WERI-Rb-1 (cell line): ENCODE data around the gene GLRA2.
"Not testable (repeated sequence)": the region's sequence is repeated elsewhere in the genome, so short reads cannot be mapped to it uniquely, and the experiment has no call there.

ENCODE experiments used
- DNase-seq: peaks from one replicate; pipeline ENCODE4 v3.0.0-alpha.2; 2020
- H3K27ac ChIP-seq: fragments of 250-450 bp; sonication (Bioruptor Pico); 2 replicates; pipeline ENCODE4 v1.5.1; 2020; ENCODE audit warnings: mild to moderate bottlenecking, moderate library complexity
- H3K27me3 ChIP-seq: fragments of 250-450 bp; sonication (Bioruptor Pico); 2 replicates; pipeline ENCODE4 v1.5.1; 2021; ENCODE audit warnings: mild to moderate bottlenecking, low read depth, moderate library complexity; ENCODE audit not compliant: insufficient read depth, severe bottlenecking
- H3K36me3 ChIP-seq: fragments of 250-450 bp; sonication (Bioruptor Pico); 2 replicates; pipeline ENCODE4 v1.5.1; 2020; ENCODE audit warnings: mild to moderate bottlenecking, moderate library complexity
- H3K4me3 ChIP-seq: 2 replicates; pipeline ENCODE4 v1.5.1; 2011; ENCODE audit warnings: low read depth, mild to moderate bottlenecking, control low read depth, low read length
- H3K9me3 ChIP-seq: fragments of 250-450 bp; sonication (Bioruptor Pico); 2 replicates; pipeline ENCODE4 v1.5.1; 2021; ENCODE audit warnings: mild to moderate bottlenecking, moderate library complexity; ENCODE audit not compliant: severe bottlenecking
- TF ChIP-seq, protein P1 (sequence below): IDR thresholded peaks from 2 replicates; pipeline ENCODE4 v1.5.1; 2011; ENCODE audit warnings: low read depth, mild to moderate bottlenecking, control low read depth, inconsistent platforms, low read length

Gene GLRA2

DNA sequence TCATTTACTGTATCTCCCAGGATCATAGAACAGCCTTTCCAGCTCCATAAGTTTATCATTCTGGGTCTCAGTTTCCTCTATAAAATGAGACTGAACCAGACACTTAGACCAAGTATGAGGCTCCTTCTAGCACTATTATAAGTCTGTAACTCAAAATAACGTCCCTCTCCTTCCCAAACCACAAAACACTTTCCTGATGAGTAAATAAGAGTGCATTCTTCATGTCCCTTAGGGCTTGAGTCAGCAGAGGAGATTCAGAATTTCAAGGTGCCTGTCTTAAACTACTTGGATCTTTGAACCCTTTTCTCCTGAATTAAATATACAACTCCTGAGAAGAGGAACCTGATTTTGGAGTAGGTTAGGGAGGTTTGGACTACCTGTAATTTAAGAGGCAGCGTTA is 62.6 kb downstream of the GLRA2 start:
- Histone ChIP-seq H3K27me3 (peaks cover 31% of the 10 kb centered on the region), H3K9me3 (no peaks in the 10 kb centered on the region), H3K36me3 (no peaks in the 10 kb centered on the region), H3K27ac (no peak overlapping the region), H3K4me3 (no peak overlapping the region)
- TF ChIP-seq, protein P1, sequence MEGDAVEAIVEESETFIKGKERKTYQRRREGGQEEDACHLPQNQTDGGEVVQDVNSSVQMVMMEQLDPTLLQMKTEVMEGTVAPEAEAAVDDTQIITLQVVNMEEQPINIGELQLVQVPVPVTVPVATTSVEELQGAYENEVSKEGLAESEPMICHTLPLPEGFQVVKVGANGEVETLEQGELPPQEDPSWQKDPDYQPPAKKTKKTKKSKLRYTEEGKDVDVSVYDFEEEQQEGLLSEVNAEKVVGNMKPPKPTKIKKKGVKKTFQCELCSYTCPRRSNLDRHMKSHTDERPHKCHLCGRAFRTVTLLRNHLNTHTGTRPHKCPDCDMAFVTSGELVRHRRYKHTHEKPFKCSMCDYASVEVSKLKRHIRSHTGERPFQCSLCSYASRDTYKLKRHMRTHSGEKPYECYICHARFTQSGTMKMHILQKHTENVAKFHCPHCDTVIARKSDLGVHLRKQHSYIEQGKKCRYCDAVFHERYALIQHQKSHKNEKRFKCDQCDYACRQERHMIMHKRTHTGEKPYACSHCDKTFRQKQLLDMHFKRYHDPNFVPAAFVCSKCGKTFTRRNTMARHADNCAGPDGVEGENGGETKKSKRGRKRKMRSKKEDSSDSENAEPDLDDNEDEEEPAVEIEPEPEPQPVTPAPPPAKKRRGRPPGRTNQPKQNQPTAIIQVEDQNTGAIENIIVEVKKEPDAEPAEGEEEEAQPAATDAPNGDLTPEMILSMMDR = no peak
- DNase-seq = no peak

DNA sequence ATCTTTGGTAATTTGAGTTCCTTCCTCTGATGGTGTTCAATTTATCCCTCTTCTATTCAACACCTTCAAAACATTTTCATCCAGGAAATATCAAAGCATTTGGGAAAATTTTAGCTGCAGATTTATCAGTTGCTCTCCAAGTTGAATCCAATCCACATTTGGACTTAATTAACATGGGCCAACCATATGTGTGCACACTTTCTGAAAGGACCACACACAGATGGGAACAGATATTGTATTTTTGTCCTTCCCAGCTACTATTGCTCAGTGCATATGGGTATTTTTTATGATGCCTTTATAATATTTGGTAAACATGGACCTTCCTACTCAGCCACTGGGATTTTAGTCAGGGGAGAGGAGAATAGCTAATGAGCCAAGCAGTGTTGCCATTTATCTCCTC is 65.2 kb downstream of the GLRA2 start:
- H3K4me3 ChIP-seq = no peak overlapping the region
- no peaks in the 10 kb centered on the region for H3K9me3 ChIP-seq
- no peak for DNase-seq
- H3K27ac ChIP-seq = no peak overlapping the region
- H3K36me3 ChIP-seq = no peaks in the 10 kb centered on the region
- TF ChIP-seq, protein P1 = no peak
- H3K27me3 ChIP-seq = peaks cover 37% of the 10 kb centered on the region

DNA sequence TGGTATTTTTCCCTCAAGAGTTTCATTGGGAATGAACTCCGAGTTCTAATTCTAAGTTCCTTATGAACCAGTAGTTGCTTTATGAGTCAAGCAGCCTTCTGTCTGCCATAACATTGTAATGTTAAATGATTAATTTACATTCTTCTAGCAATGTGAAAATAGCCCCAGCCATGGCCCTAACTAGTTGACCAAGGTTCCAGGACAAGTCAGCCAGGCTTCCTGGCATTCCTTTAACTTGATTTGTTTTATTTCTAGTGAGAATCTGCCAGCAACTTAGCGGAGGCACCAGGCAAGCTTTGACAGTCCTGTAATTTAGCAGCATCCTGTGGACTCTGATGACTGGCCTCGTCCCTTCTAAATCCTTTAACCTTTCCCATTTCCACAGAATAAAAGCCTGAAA is 69.0 kb downstream of the GLRA2 start:
- Histone ChIP-seq H3K4me3 (no peak overlapping the region), H3K27me3 (peaks cover 23% of the 10 kb centered on the region), H3K36me3 (no peaks in the 10 kb centered on the region), H3K27ac (no peak overlapping the region), H3K9me3 (no peaks in the 10 kb centered on the region)
- TF ChIP-seq, protein P1 = no peak
- no peak for DNase-seq

DNA sequence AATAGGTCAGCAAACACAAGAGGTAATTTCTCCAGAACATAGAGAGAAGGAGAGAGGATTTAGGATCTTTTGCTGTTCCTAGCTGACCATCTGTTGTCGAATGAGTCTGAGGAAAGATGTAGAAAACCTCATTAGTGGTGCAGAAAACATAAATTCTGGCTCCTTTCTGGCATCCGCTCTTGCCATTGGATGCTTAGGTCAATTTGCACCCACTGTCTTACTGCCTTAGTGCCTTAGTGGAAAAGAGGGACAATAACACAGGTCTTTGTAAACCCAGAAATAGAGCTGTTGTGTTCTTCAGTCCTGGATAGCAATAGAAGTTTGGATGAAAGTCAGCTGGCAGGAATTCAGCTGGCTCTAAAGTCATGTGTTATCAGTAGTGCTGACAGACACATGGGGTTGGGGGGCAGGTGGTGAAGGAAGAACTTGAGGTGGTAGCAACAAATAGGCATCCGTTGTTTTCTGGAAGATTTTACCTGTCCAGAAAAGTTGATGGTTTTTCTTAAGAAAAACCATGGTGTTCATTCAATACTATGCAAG is 78.2 kb downstream of the GLRA2 start:
- TF ChIP-seq, protein P1 = no peak
- Histone ChIP-seq H3K36me3 (no peaks in the 10 kb centered on the region), H3K27ac (no peak overlapping the region), H3K4me3 (no peak overlapping the region), H3K9me3 (no peaks in the 10 kb centered on the region), H3K27me3 (no peaks in the 10 kb centered on the region)
- DNase-seq = no peak

DNA sequence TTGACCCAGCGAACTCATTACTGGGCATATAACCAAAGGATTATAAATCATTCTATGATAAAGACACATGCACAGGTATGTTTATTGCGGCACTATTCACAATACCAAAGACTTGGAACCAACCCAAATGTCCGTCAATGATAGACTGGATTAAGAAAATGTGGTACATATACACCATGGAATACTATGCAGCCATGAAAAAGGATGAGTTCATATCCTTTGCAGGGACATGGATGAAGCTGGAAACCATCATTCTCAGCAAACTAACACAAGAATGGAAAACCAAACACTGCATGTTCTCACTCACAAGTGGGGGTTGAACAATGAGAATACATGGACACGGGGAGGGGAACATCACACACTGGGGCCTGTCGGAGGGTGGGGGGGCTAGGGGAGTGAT is 83.1 kb downstream of the GLRA2 start:
- H3K36me3 ChIP-seq, H3K9me3 ChIP-seq, H3K27ac ChIP-seq, H3K4me3 ChIP-seq, H3K27me3 ChIP-seq, DNase-seq: not testable (repeated sequence)

DNA sequence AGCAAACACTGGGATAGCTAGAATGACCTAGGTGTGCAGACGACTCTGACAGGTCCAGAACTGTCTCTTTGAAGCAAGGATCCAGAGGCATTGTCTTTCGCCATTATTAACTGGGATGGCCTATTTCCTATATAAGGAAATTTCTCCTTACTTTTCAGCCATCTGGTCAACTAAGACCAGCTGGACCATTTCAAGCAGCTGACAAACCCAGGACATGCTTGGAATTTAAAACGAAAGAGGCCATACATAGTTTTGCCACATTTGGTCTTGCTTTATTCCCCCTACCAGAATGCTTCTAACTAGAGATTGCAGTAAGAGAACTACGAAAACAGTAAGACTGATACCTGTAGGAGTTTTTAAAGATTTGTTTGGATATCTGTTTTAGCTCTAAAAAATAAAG is 87.0 kb downstream of the GLRA2 start:
- no peak for DNase-seq
- no peak overlapping the region for H3K27ac ChIP-seq

More for the DNA sequence above, 87.0 kb downstream of the GLRA2 start:
- Histone ChIP-seq H3K36me3 (no peaks in the 10 kb centered on the region), H3K9me3 (no peaks in the 10 kb centered on the region), H3K27me3 (no peaks in the 10 kb centered on the region), H3K4me3 (no peak overlapping the region)
- TF ChIP-seq, protein P1 = no peak
